ENCODE measurements around the gene AMH. TPM values are rescaled to one million over a fixed set of nuclear protein-coding genes. Genes with fewer than 3 reads are reported as not detected.
A peak's percentile ranks its signal among the peaks of the same experiment; 100 is the strongest.

AMH gene
- total RNA-seq, 4 donors from 2014 or later: 0.50 to 3.7 (median 1.3) TPM

- intact Hi-C loops (cut with DNase I): loop anchor here (1.0 to 2.0 kb wide), 2 partner anchors 35 to 115 kb away; partner anchors contain the start of genes PLEKHJ1 and SF3A2
- WGBS: 23% methylated on average over 36 of the region's 43 CpGs
- Histone ChIP-seq H3K27me3 (no peaks in the 10 kb centered on the region), H3K4me1 (peaks cover 47 to 75% (median 71%) of the 10 kb centered on the region in 4 donors), H3K27ac (replicated peaks in 1 of 4) (peak overlapping the region; percentile 99 to 100 (median 100)), H3K9me3 (no peaks in the 10 kb centered on the region), H3K36me3 (peaks cover 17 to 38% (median 32%) of the 10 kb centered on the region in 4 donors), H3K4me3 (peak overlapping the region; percentile 82 to 100 (median 98))
- no peak for DNase-seq (ENCODE audit: extremely low spot score)
- no peak for TF ChIP-seq EP300 (IDR thresholded peaks at IDR 0.05)
- TF ChIP-seq POLR2A (IDR thresholded peaks at IDR 0.05; ENCODE audit: low read depth): no peak
- TF ChIP-seq POLR2AphosphoS5 (IDR thresholded peaks at IDR 0.05): no peak
- TF ChIP-seq CTCF (IDR thresholded peaks at IDR 0.05): no peak
These were observed 22.3 kb downstream of the AMH start for GRCh38 chr19:2271234-2272103.

- Histone ChIP-seq H3K4me3 (peak overlapping the region; percentile 39 to 53 (median 41)), H3K36me3 (peaks cover 17 to 43% (median 35%) of the 10 kb centered on the region in 4 donors), H3K4me1 (peaks cover 42 to 63% (median 63%) of the 10 kb centered on the region in 4 donors), H3K27ac (replicated peaks in 1 of 4) (peak overlapping the region; percentile 99 to 100 (median 100)), H3K9me3 (no peaks in the 10 kb centered on the region), H3K27me3 (no peaks in the 10 kb centered on the region)
- TF ChIP-seq POLR2AphosphoS5 (IDR thresholded peaks at IDR 0.05): peak; percentile 48 to 79
- no peak for TF ChIP-seq EP300 (IDR thresholded peaks at IDR 0.05)
- TF ChIP-seq CTCF (IDR thresholded peaks at IDR 0.05): peak in 2 of 3 experiments; percentile 95 to 97
- 16% methylated on average over 22 of the region's 45 CpGs for WGBS
- DNase-seq (ENCODE audit: extremely low spot score): no peak
- intact Hi-C loops (cut with DNase I): loop anchor here (2.0 kb wide), 1 partner anchor 117 kb away; no protein-coding TSS in a partner anchor
These were observed 24.4 kb downstream of the AMH start for GRCh38 chr19:2273356-2274184.

GRCh38 chr19:2274185-2274711 lies 25.1 kb downstream of the AMH start:
- DNase-seq (ENCODE audit: extremely low spot score): no peak
- Histone ChIP-seq H3K27ac (replicated peaks in 1 of 4) (peak overlapping the region; percentile 99 to 100 (median 100)), H3K27me3 (no peaks in the 10 kb centered on the region), H3K4me1 (peaks cover 42 to 61% (median 59%) of the 10 kb centered on the region in 4 donors), H3K36me3 (peaks cover 17 to 43% (median 35%) of the 10 kb centered on the region in 4 donors), H3K9me3 (no peaks in the 10 kb centered on the region), H3K4me3 (peak overlapping the region in 2 of 4 donors; percentile 41 to 53)
- intact Hi-C loops (cut with DNase I): no loop called here
- WGBS: 90% methylated on average over 9 of the region's 9 CpGs
- TF ChIP-seq POLR2AphosphoS5 (IDR thresholded peaks at IDR 0.05) (no peak), POLR2A (IDR thresholded peaks at IDR 0.05; ENCODE audit: low read depth) (no peak), EP300 (IDR thresholded peaks at IDR 0.05) (no peak), CTCF (IDR thresholded peaks at IDR 0.05) (no peak)

GRCh38 chr19:2274931-2275535 lies 25.9 kb downstream of the AMH start:
- TF ChIP-seq POLR2A (IDR thresholded peaks at IDR 0.05; ENCODE audit: low read depth) (no peak), EP300 (IDR thresholded peaks at IDR 0.05) (no peak), CTCF (IDR thresholded peaks at IDR 0.05) (peak; percentile 43 to 63 (median 62)), POLR2AphosphoS5 (IDR thresholded peaks at IDR 0.05) (peak; percentile 34 to 38)
- H3K27ac ChIP-seq (replicated peaks in 1 of 4): peak overlapping the region; percentile 28 to 100 (median 80)
- intact Hi-C loops (cut with DNase I): loop anchor here (5.0 kb wide), 2 partner anchors 52 to 117 kb away; partner anchors contain the start of genes LSM7 and SPPL2B
- no peaks in the 10 kb centered on the region for H3K27me3 ChIP-seq
- peak overlapping the region in 3 of 4 donors; percentile 22 to 23 (median 23) for H3K4me3 ChIP-seq
- no peaks in the 10 kb centered on the region for H3K9me3 ChIP-seq
- DNase-seq (ENCODE audit: extremely low spot score): no peak
- peaks cover 17 to 43% (median 35%) of the 10 kb centered on the region in 4 donors for H3K36me3 ChIP-seq
- H3K4me1 ChIP-seq: peaks cover 42 to 61% (median 59%) of the 10 kb centered on the region in 4 donors
- 48% methylated on average over 12 of the region's 16 CpGs for WGBS
